WTC11 (cell line): ENCODE results near the gene AFG3L2. TPM values are rescaled to one million over a fixed set of nuclear protein-coding genes. Genes with fewer than 3 reads are reported as not detected.
A peak's percentile ranks its signal among the peaks of the same experiment; 100 is the strongest.

ENCODE experiments used
- ATAC-seq: fragments of 200-7000 bp; cut with Tn5 transposase; 2 replicates; pipeline ENCODE4 v1.10.0; 2021; ENCODE audit warnings: mild to moderate bottlenecking, moderate library complexity
- CTCF ChIA-PET: fragments of 300-600 bp; sonication (Branson Sonifier 250); formaldehyde crosslinking; loops from one replicate; lab custom pipeline; 2021; ENCODE audit warnings: antibody characterized with exemption; lab: Charles Lee
- POLR2A ChIA-PET: fragments of 350-600 bp; sonication (Branson Sonifier 250); formaldehyde crosslinking; loops from one replicate; lab custom pipeline; 2021; ENCODE audit warnings: antibody characterized with exemption; lab: Charles Lee
- DNase-seq: peaks from one replicate; pipeline ENCODE4 v3.0.0; 2021; ENCODE audit warnings: low spot score
- H3K27ac Mint-ChIP-seq: 2 replicates; pipeline ENCODE4 v1.8.0; 2021; ENCODE audit warnings: mixed read lengths
- H3K27me3 Mint-ChIP-seq: 2 replicates; pipeline ENCODE4 v1.8.0; 2021; ENCODE audit warnings: low read depth, mild to moderate bottlenecking, moderate library complexity, mixed read lengths
- H3K36me3 Mint-ChIP-seq: 2 replicates; pipeline ENCODE4 v1.8.0; 2021; ENCODE audit warnings: mixed read lengths
- H3K4me1 Mint-ChIP-seq: 2 replicates; pipeline ENCODE4 v1.8.0; 2022; ENCODE audit warnings: mixed read lengths
- H3K4me3 Mint-ChIP-seq: 2 replicates; pipeline ENCODE4 v1.8.0; 2021; ENCODE audit warnings: mild to moderate bottlenecking, moderate library complexity, mixed read lengths
- H3K9me3 Mint-ChIP-seq: 2 replicates; pipeline ENCODE4 v1.8.0; 2021; ENCODE audit warnings: mixed read lengths
- AFF4 ChIP-seq: sonication (generic); formaldehyde crosslinking; IDR thresholded peaks from 2 replicates; pipeline ENCODE4 v1.8.1; 2023; ENCODE audit warnings: mild to moderate bottlenecking, missing genetic modification reagents, borderline replicate concordance
- ATF6 ChIP-seq: sonication (generic); formaldehyde crosslinking; IDR thresholded peaks from 2 replicates; pipeline ENCODE4 v1.8.1; 2023; ENCODE audit warnings: mild to moderate bottlenecking, missing genetic modification reagents
- CREB1 ChIP-seq: sonication (generic); formaldehyde crosslinking; IDR thresholded peaks from 2 replicates; pipeline ENCODE4 v1.8.0; 2023; ENCODE audit warnings: mild to moderate bottlenecking, missing genetic modification reagents
- ELF4 ChIP-seq: sonication (generic); formaldehyde crosslinking; IDR thresholded peaks from 2 replicates; pipeline ENCODE4 v1.8.1; 2022; ENCODE audit warnings: low read depth, mild to moderate bottlenecking, moderate library complexity, missing genetic modification reagents
- ESRRA ChIP-seq: sonication (generic); formaldehyde crosslinking; IDR thresholded peaks from 2 replicates; pipeline ENCODE4 v1.8.1; 2022; ENCODE audit warnings: mild to moderate bottlenecking, missing genetic modification reagents, borderline replicate concordance
- FOXK1 ChIP-seq: sonication (generic); formaldehyde crosslinking; IDR thresholded peaks from 2 replicates; pipeline ENCODE4 v1.8.0; 2022; ENCODE audit warnings: mild to moderate bottlenecking, moderate library complexity, missing genetic modification reagents
- GABPB1 ChIP-seq: sonication (generic); formaldehyde crosslinking; IDR thresholded peaks from 2 replicates; pipeline ENCODE4 v1.8.1; 2023; ENCODE audit warnings: mild to moderate bottlenecking, missing genetic modification reagents
- GRHL2 ChIP-seq: fragments of 250-450 bp; sonication (Bioruptor Pico); IDR thresholded peaks from 2 replicates; pipeline ENCODE4 v1.8.0; 2022; ENCODE audit warnings: mild to moderate bottlenecking, moderate library complexity; ENCODE audit not compliant: insufficient replicate concordance, severe bottlenecking
- HMGXB4 ChIP-seq: sonication (generic); formaldehyde crosslinking; IDR thresholded peaks from 2 replicates; pipeline ENCODE4 v1.8.1; 2023; ENCODE audit warnings: mild to moderate bottlenecking, moderate library complexity, missing genetic modification reagents
- MAX ChIP-seq: sonication (generic); formaldehyde crosslinking; IDR thresholded peaks from 2 replicates; pipeline ENCODE4 v1.8.0; 2022; ENCODE audit warnings: mild to moderate bottlenecking, missing genetic modification reagents
- MYBL2 ChIP-seq: sonication (generic); formaldehyde crosslinking; IDR thresholded peaks from 2 replicates; pipeline ENCODE4 v1.8.1; 2023; ENCODE audit warnings: mild to moderate bottlenecking, moderate library complexity, missing genetic modification reagents
- OVOL2 ChIP-seq: fragments of 250-450 bp; sonication (Bioruptor Pico); IDR thresholded peaks from 2 replicates; pipeline ENCODE4 v1.9.0; 2021; ENCODE audit warnings: mild to moderate bottlenecking, borderline replicate concordance
- PRRX2 ChIP-seq: fragments of 250-450 bp; sonication (Bioruptor Pico); IDR thresholded peaks from 2 replicates; pipeline ENCODE4 v1.8.0; 2021; ENCODE audit warnings: mild to moderate bottlenecking
- RELA ChIP-seq: sonication (generic); formaldehyde crosslinking; IDR thresholded peaks from 2 replicates; pipeline ENCODE4 v1.8.1; 2022; ENCODE audit warnings: missing genetic modification reagents, mild to moderate bottlenecking, borderline replicate concordance
- SMAD3 ChIP-seq: sonication (generic); formaldehyde crosslinking; IDR thresholded peaks from 2 replicates; pipeline ENCODE4 v1.8.0; 2022; ENCODE audit warnings: missing genetic modification reagents, mild to moderate bottlenecking, borderline replicate concordance
- SOX15 ChIP-seq: fragments of 250-450 bp; sonication (Bioruptor Pico); IDR thresholded peaks from 2 replicates; pipeline ENCODE4 v1.9.0; 2021; ENCODE audit warnings: mild to moderate bottlenecking
- SP1 ChIP-seq: sonication (generic); formaldehyde crosslinking; conservative IDR thresholded peaks from 2 replicates; pipeline ENCODE4 v1.8.1; 2022; ENCODE audit warnings: missing genetic modification reagents
- TEAD4 ChIP-seq: sonication (generic); formaldehyde crosslinking; IDR thresholded peaks from 2 replicates; pipeline ENCODE4 v1.8.0; 2022; ENCODE audit warnings: mild to moderate bottlenecking, missing genetic modification reagents
- TP53 ChIP-seq: sonication (generic); formaldehyde crosslinking; IDR thresholded peaks from 2 replicates; pipeline ENCODE4 v1.8.1; 2023; ENCODE audit warnings: mild to moderate bottlenecking, missing genetic modification reagents
- USF1 ChIP-seq: sonication (generic); formaldehyde crosslinking; IDR thresholded peaks from 2 replicates; pipeline ENCODE4 v1.8.0; 2022; ENCODE audit warnings: mild to moderate bottlenecking, missing genetic modification reagents
- USF2 ChIP-seq: sonication (generic); formaldehyde crosslinking; IDR thresholded peaks from 2 replicates; pipeline ENCODE4 v1.8.1; 2023; ENCODE audit warnings: mild to moderate bottlenecking, missing genetic modification reagents, moderate library complexity
- ZMAT4 ChIP-seq: fragments of 250-450 bp; sonication (Bioruptor Pico); IDR thresholded peaks from 2 replicates; pipeline ENCODE4 v1.9.0; 2021; ENCODE audit warnings: mild to moderate bottlenecking
- ZNF263 ChIP-seq: sonication (generic); formaldehyde crosslinking; IDR thresholded peaks from 2 replicates; pipeline ENCODE4 v1.8.1; 2022; ENCODE audit warnings: low read depth, mild to moderate bottlenecking, moderate library complexity, missing genetic modification reagents
- ZNF396 ChIP-seq: fragments of 250-450 bp; sonication (Bioruptor Pico); IDR thresholded peaks from 2 replicates; pipeline ENCODE4 v1.8.0; 2021; ENCODE audit warnings: mild to moderate bottlenecking, moderate library complexity, borderline replicate concordance
- ZNF416 ChIP-seq: fragments of 250-450 bp; sonication (Bioruptor Pico); IDR thresholded peaks from 2 replicates; pipeline ENCODE4 v1.9.0; 2021; ENCODE audit warnings: mild to moderate bottlenecking, inconsistent platforms
- ZNF423 ChIP-seq: fragments of 250-450 bp; sonication (Bioruptor Pico); IDR thresholded peaks from 2 replicates; pipeline ENCODE4 v2.1.2; 2022; ENCODE audit warnings: mild to moderate bottlenecking, moderate library complexity
- ZNF671 ChIP-seq: fragments of 250-450 bp; sonication (Bioruptor Pico); IDR thresholded peaks from 2 replicates; pipeline ENCODE4 v1.8.0; 2021; ENCODE audit warnings: mild to moderate bottlenecking
- total RNA-seq: library from RNA; stranded (reverse); gene quantifications from 3 replicates; pipeline ENCODE4 v1.2.3, GENCODE V29; 2021

The AFG3L2 gene
- total RNA-seq, 1 experiment from 2014 or later, result 109 TPM

GRCh38 chr18:12287131-12287681 lies 89.8 kb downstream of the AFG3L2 start (continued):
- 0 out of 2 replicates have a peak, but pooled peaks have one; percentile 73 for TF ChIP-seq ESRRA (CRISPR knock-in tag)
- no peak for TF ChIP-seq ZMAT4 (CRISPR knock-in tag)
- TF ChIP-seq TEAD4 (CRISPR knock-in tag), result no peak
- no peak for TF ChIP-seq ATF6 (CRISPR knock-in tag)
- no peak for TF ChIP-seq FOXK1 (CRISPR knock-in tag)
- TF ChIP-seq SMAD3 (CRISPR knock-in tag), result peak; percentile 40; the same call in 1 of the 2 replicates
- TF ChIP-seq MYBL2 (CRISPR knock-in tag), result no peak
- peak; percentile 54; the same call in 1 of the 2 replicates for TF ChIP-seq ZNF263 (CRISPR knock-in tag)
- TF ChIP-seq USF1 (CRISPR knock-in tag), result peak; percentile 13; the same call in 1 of the 2 replicates
- TF ChIP-seq GABPB1, result no peak
- peak; percentile 67; the same call in 1 of the 2 replicates for TF ChIP-seq HMGXB4 (CRISPR knock-in tag)
- no peak for TF ChIP-seq PRRX2 (CRISPR knock-in tag)

GRCh38 chr18:12283666-12284065 lies 93.4 kb downstream of the AFG3L2 start:
- Mint-ChIP-seq H3K9me3 (no peaks in the 10 kb centered on the region), H3K36me3 (no peaks in the 10 kb centered on the region), H3K4me1 (peaks cover 29% of the 10 kb centered on the region), H3K27ac (no peak overlapping the region), H3K27me3 (peaks cover 30% of the 10 kb centered on the region), H3K4me3 (no peak overlapping the region)
- ChIA-PET POLR2A (no interaction called here), CTCF (interaction anchor here (1.0 to 6.2 kb wide), 14 partner anchors 11 to 109 kb away, joined by 3 to 63 read pairs (median 5); partner anchors contain the start of genes AFG3L2, CIDEA and TUBB6)
- ATAC-seq, result no peak
- no peak for DNase-seq
- no peak for TF ChIP-seq SP1 (CRISPR knock-in tag)
- TF ChIP-seq OVOL2 (CRISPR knock-in tag), result no peak
- TF ChIP-seq GABPB1, result no peak
- no peak for TF ChIP-seq FOXK1 (CRISPR knock-in tag)
- TF ChIP-seq ZNF671 (CRISPR knock-in tag), result no peak
- TF ChIP-seq ZNF416 (CRISPR knock-in tag), result no peak
- TF ChIP-seq RELA (CRISPR knock-in tag), result no peak
- no peak for TF ChIP-seq ZNF423 (CRISPR knock-in tag)
- no peak for TF ChIP-seq GRHL2
- no peak for TF ChIP-seq USF2 (CRISPR knock-in tag)
- no peak for TF ChIP-seq TEAD4 (CRISPR knock-in tag)
- TF ChIP-seq ELF4 (CRISPR knock-in tag), result no peak
- TF ChIP-seq ZNF396, result no peak
- no peak for TF ChIP-seq SOX15 (CRISPR knock-in tag)
- no peak for TF ChIP-seq CREB1 (CRISPR knock-in tag)
- no peak for TF ChIP-seq TP53 (CRISPR knock-in tag)
- no peak for TF ChIP-seq MAX
- no peak for TF ChIP-seq AFF4
